Activated naive CD8-positive, alpha-beta T cell treated with anti-CD3 and anti-CD28 coated beads, Interleukin-2, amount 10 ng/mL, durations not matched to agents 7 days and 5 days (primary cell): ENCODE results near the gene YLPM1. TPM values are rescaled to one million over a fixed set of nuclear protein-coding genes. Genes with fewer than 3 reads are reported as not detected.
A peak's percentile ranks its signal among the peaks of the same experiment; 100 is the strongest.
"Not testable (repeated sequence)": the region's sequence is repeated elsewhere in the genome, so short reads cannot be mapped to it uniquely, and the experiment has no call there.

Experiments used
- ATAC-seq: fragments of 150-1000 bp; cut with Tn5 transposase; one replicate; pipeline ENCODE4 v1.10.0; 2021; ENCODE audit warnings: low read depth, moderate library complexity
- POLR2A ChIA-PET: fragments of 350-600 bp; sonication (Branson Sonifier 250); formaldehyde crosslinking; loops from one replicate; lab custom pipeline; 2021; ENCODE audit warnings: antibody characterized with exemption; lab: Charles Lee
- DNase-seq: peaks from one replicate; pipeline ENCODE4 v3.0.0; 2021
- H3K27ac Mint-ChIP-seq: one replicate; pipeline ENCODE4 v1.8.0; 2022; ENCODE audit warnings: mild to moderate bottlenecking, mixed read lengths
- H3K27me3 Mint-ChIP-seq: one replicate; pipeline ENCODE4 v1.8.0; 2022; ENCODE audit warnings: mild to moderate bottlenecking, moderate library complexity, mixed read lengths
- H3K36me3 Mint-ChIP-seq: one replicate; pipeline ENCODE4 v1.8.0; 2021; ENCODE audit warnings: mild to moderate bottlenecking, mixed read lengths
- H3K4me1 Mint-ChIP-seq: one replicate; pipeline ENCODE4 v1.8.0; 2021; ENCODE audit warnings: mixed read lengths
- H3K4me3 Mint-ChIP-seq: one replicate; pipeline ENCODE4 v1.8.0; 2022; ENCODE audit warnings: mild to moderate bottlenecking, moderate library complexity, mixed read lengths
- H3K9me3 Mint-ChIP-seq: one replicate; pipeline ENCODE4 v1.8.0; 2021; ENCODE audit warnings: mixed read lengths
- total RNA-seq, 2 experiments: library from RNA; stranded (reverse); gene quantifications; one replicate each; pipeline ENCODE4 v1.2.3, GENCODE V29; 2021

The YLPM1 gene
- total RNA-seq, 2 experiments from 2014 or later: 71.7 to 74.4 TPM

DNA sequence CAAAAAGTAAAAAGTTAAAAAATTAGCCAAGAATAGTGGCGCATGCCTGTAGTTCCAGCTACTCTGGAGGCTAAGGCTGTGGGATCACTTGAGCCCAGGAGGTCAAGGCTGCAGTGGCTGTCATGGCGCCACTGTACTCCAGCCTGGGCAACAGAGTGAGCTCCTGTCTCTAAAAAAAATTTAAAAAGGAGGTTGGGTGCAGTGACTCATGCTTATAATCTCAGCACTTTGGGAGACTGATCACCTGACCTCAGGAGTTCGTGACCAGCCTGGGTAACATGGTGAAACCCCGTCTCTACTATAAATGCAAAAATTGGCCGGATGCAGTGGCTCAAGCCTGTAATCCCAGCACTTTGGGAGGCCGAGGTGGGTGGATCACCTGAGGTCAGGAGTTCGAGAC lies 8.2 kb upstream of the YLPM1 start:
- H3K36me3 Mint-ChIP-seq: peaks cover 5% of the 10 kb centered on the region
- H3K27ac Mint-ChIP-seq: no peak overlapping the region
- POLR2A ChIA-PET: no interaction called here
- no peaks in the 10 kb centered on the region for H3K4me1 Mint-ChIP-seq
- DNase-seq (no peak), ATAC-seq (no peak)
- no peaks in the 10 kb centered on the region for H3K27me3 Mint-ChIP-seq
- no peak overlapping the region for H3K4me3 Mint-ChIP-seq
- peaks cover 6% of the 10 kb centered on the region for H3K9me3 Mint-ChIP-seq

- no peaks in the 10 kb centered on the region for H3K4me1 Mint-ChIP-seq
- H3K4me3 Mint-ChIP-seq: no peak overlapping the region
- no peak for DNase-seq
- H3K27ac Mint-ChIP-seq: no peak overlapping the region
- H3K9me3 Mint-ChIP-seq: peaks cover 6% of the 10 kb centered on the region
- POLR2A ChIA-PET: no interaction called here
- peaks cover 5% of the 10 kb centered on the region for H3K36me3 Mint-ChIP-seq
- ATAC-seq: no peak
- no peaks in the 10 kb centered on the region for H3K27me3 Mint-ChIP-seq
These were observed 6.8 kb upstream of the YLPM1 start for GRCh38 chr14:74756326-74756725.

GRCh38 chr14:74758505-74758904 lies 4.6 kb upstream of the YLPM1 start:
- H3K9me3 Mint-ChIP-seq, POLR2A ChIA-PET, H3K4me1 Mint-ChIP-seq, H3K27ac Mint-ChIP-seq, H3K27me3 Mint-ChIP-seq, ATAC-seq, H3K4me3 Mint-ChIP-seq, DNase-seq, H3K36me3 Mint-ChIP-seq: not testable (repeated sequence)

DNA sequence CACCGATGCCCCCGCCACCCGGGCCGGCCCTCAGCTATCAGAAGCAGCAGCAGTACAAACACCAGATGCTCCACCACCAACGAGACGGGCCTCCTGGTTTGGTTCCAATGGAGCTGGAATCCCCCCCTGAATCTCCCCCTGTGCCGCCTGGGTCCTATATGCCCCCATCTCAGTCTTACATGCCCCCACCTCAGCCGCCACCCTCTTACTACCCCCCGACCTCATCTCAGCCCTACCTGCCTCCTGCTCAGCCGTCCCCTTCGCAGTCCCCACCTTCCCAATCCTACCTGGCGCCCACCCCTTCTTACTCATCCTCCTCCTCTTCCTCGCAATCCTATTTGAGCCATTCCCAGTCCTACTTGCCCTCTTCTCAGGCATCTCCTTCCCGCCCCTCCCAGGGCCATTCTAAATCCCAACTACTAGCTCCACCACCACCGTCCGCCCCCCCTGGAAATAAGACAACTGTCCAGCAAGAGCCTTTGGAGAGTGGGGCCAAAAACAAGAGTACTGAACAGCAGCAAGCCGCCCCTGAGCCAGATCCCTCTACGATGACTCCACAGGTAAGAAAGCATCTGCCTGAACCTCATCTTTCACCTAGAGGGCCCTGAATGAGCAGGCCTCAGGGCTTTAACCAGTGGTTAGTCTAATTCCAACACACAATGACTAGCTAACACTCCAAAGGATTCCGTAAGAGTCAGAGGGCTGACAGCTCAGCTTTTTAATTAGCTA lies 851 bp downstream of the YLPM1 start:
- DNase-seq (no peak), ATAC-seq (no peak)
- H3K27ac Mint-ChIP-seq: peak overlapping the region; percentile 90
- no peaks in the 10 kb centered on the region for H3K9me3 Mint-ChIP-seq
- POLR2A ChIA-PET: interaction anchor here (0.6 to 2.4 kb wide), 14 partner anchors 10 to 430 kb away, joined by 3 to 15 read pairs (median 5); partner anchors contain the start of genes DLST and LTBP2
- H3K4me3 Mint-ChIP-seq: peak overlapping the region; percentile 93
- H3K4me1 Mint-ChIP-seq: peaks cover 38% of the 10 kb centered on the region
- H3K27me3 Mint-ChIP-seq: no peaks in the 10 kb centered on the region
- H3K36me3 Mint-ChIP-seq: peaks cover 27% of the 10 kb centered on the region

GRCh38 chr14:74765721-74766120 lies 2.6 kb downstream of the YLPM1 start:
- POLR2A ChIA-PET: no interaction called here
- peak; percentile 16 for ATAC-seq
- H3K4me1 Mint-ChIP-seq: peaks cover 40% of the 10 kb centered on the region

DNA sequence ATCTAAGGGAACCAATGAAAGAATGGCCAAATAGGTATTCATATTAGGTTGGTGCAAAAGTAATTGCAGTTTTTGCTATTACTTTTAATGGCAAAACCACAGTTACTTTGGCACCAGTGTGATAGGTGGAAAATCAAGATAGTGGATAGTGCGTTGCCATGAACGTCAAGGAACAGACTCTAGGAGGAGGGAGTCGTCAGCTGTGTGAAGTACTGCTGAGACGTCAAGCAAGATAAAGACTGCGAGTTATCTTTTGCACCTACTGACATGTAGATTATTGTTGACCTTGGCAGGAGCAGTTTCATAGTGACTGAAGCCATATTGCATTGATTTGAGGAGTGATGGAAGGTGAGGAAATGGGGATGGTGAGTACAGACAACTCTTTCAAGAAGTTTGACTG lies 8.3 kb downstream of the YLPM1 start:
- ATAC-seq: no peak
- Mint-ChIP-seq H3K9me3 (no peaks in the 10 kb centered on the region), H3K36me3 (peaks cover 27% of the 10 kb centered on the region), H3K4me3 (no peak overlapping the region), H3K27me3 (no peaks in the 10 kb centered on the region), H3K4me1 (peaks cover 29% of the 10 kb centered on the region), H3K27ac (no peak overlapping the region)
- POLR2A ChIA-PET: no interaction called here
- no peak for DNase-seq

More at GRCh38 chr14:74765721-74766120, 2.6 kb downstream of the YLPM1 start:
- Mint-ChIP-seq H3K27ac (peak overlapping the region; percentile 72), H3K4me3 (peak overlapping the region; percentile 93), H3K9me3 (no peaks in the 10 kb centered on the region), H3K27me3 (no peaks in the 10 kb centered on the region), H3K36me3 (peaks cover 28% of the 10 kb centered on the region)
- DNase-seq: no peak

DNA sequence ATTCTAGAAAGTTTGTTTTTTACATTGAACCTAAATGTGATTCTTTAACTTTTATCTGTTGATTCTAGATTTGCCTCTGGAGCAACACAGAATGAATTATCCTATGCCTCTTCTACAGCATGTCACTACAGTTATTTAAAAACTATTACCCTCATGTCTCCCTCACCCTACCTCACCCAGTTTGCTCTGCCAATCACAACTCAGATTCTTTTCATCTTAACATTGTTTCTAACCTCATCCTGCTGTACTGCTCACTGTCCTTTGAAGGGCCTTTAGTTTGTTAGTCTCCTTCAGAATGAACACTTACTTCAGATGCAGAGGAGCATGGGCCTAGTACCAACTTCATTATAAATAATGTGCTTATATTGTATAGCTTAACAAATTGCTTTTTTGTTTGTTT lies 21.5 kb downstream of the YLPM1 start:
- POLR2A ChIA-PET: interaction anchor here (2.1 kb wide), 1 partner anchor 21 kb away, joined by 15 read pairs; the partner anchor contains the start of gene YLPM1
- H3K36me3 Mint-ChIP-seq: peaks cover 40% of the 10 kb centered on the region
- peak; percentile 79 for ATAC-seq
- H3K27ac Mint-ChIP-seq: no peak overlapping the region
- no peaks in the 10 kb centered on the region for H3K27me3 Mint-ChIP-seq
- no peak overlapping the region for H3K4me3 Mint-ChIP-seq
- no peaks in the 10 kb centered on the region for H3K9me3 Mint-ChIP-seq
- peaks cover 22% of the 10 kb centered on the region for H3K4me1 Mint-ChIP-seq
- DNase-seq: no peak

DNA sequence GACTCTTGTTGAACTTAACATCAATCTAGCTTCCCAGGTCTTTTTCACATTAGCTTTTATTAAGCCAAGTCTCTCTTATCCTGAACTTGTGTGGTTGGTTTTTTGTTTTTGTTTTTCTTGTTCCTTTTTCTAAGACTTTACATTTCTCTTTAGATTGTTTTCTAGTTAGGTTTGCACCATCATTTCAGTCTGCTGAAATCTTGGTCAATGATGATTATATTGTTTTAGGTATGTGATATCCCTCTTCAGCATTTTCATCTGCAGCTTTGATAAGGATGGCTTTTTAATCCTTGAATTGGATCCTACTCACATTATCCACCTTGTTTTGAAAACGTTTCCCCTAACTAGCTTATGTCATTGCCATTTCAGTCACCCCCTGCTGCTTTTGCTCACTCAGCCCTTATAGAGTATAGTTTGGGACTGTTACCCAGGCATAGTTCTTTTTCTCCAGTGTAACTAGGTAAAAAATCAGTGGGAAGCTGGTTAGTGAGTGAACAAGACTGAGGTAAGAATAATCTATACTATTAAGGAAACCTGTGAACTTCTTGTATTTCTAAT lies 22.0 kb downstream of the YLPM1 start:
- POLR2A ChIA-PET: interaction anchor here (2.1 kb wide), 1 partner anchor 21 kb away, joined by 15 read pairs; the partner anchor contains the start of gene YLPM1
- Mint-ChIP-seq H3K36me3 (peaks cover 40% of the 10 kb centered on the region), H3K9me3 (no peaks in the 10 kb centered on the region), H3K4me3 (no peak overlapping the region), H3K27me3 (no peaks in the 10 kb centered on the region), H3K4me1 (peaks cover 22% of the 10 kb centered on the region), H3K27ac (peak overlapping the region; percentile 57)
- DNase-seq (no peak), ATAC-seq (no peak)

DNA sequence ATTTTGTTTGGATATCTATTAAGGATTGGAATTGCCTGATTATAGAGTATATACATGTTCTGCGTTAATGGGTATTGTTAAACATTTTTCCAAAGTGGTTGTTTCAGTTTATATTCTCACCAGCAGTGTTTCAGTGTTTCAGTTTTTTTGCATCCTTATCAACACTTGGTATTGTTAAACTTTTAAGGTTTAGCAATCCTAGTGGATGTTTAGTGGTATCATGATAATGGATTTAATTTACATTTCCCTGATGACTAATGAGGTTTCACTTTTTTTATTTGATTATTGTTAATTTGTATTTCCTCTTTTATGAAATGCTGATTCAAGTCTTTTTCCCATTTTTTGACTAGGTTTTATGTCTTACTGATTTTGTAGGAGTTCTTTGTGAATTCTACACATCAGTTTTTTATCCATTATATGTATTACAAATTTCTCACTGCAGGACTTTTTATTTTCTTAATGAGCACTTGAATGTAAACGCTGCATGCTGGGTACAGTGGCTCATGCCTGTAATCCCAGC lies 23.7 kb downstream of the YLPM1 start:
- no peaks in the 10 kb centered on the region for H3K27me3 Mint-ChIP-seq
- H3K27ac Mint-ChIP-seq: peak overlapping the region; percentile 14
- H3K36me3 Mint-ChIP-seq: peaks cover 35% of the 10 kb centered on the region
- H3K9me3 Mint-ChIP-seq: no peaks in the 10 kb centered on the region
- POLR2A ChIA-PET: no interaction called here
- no peak for DNase-seq
- ATAC-seq: no peak
- peaks cover 25% of the 10 kb centered on the region for H3K4me1 Mint-ChIP-seq
- no peak overlapping the region for H3K4me3 Mint-ChIP-seq

GRCh38 chr14:74792249-74793039 lies 29.3 kb downstream of the YLPM1 start:
- peak overlapping the region; percentile 79 for H3K4me3 Mint-ChIP-seq
- POLR2A ChIA-PET: interaction anchor here (1.1 to 1.2 kb wide), 2 partner anchors 11 to 29 kb away, joined by 4 to 5 read pairs; partner anchors contain the start of gene YLPM1
- DNase-seq: no peak
- peak overlapping the region; percentile 87 for H3K27ac Mint-ChIP-seq
- H3K27me3 Mint-ChIP-seq: no peaks in the 10 kb centered on the region
- peak; percentile 69 for ATAC-seq
- H3K36me3 Mint-ChIP-seq: peaks cover 29% of the 10 kb centered on the region
- H3K9me3 Mint-ChIP-seq: no peaks in the 10 kb centered on the region
- peaks cover 34% of the 10 kb centered on the region for H3K4me1 Mint-ChIP-seq

- POLR2A ChIA-PET: interaction anchor here (0.6 kb wide), 1 partner anchor 12 kb away, joined by 4 read pairs; no protein-coding TSS in a partner anchor
- ATAC-seq: peak; percentile 42
- Mint-ChIP-seq H3K9me3 (no peaks in the 10 kb centered on the region), H3K36me3 (peaks cover 31% of the 10 kb centered on the region), H3K4me3 (peak overlapping the region; percentile 79), H3K27ac (peak overlapping the region; percentile 87), H3K4me1 (peaks cover 30% of the 10 kb centered on the region), H3K27me3 (no peaks in the 10 kb centered on the region)
- no peak for DNase-seq
These were observed 30.5 kb downstream of the YLPM1 start for GRCh38 chr14:74793506-74794155.

GRCh38 chr14:74794947-74795346 lies 31.8 kb downstream of the YLPM1 start:
- ATAC-seq: no peak
- no peak for DNase-seq
- Mint-ChIP-seq H3K27me3 (no peaks in the 10 kb centered on the region), H3K4me3 (no peak overlapping the region), H3K27ac (peak overlapping the region; percentile 6), H3K36me3 (peaks cover 34% of the 10 kb centered on the region), H3K9me3 (no peaks in the 10 kb centered on the region), H3K4me1 (peaks cover 28% of the 10 kb centered on the region)
- POLR2A ChIA-PET: no interaction called here

DNA sequence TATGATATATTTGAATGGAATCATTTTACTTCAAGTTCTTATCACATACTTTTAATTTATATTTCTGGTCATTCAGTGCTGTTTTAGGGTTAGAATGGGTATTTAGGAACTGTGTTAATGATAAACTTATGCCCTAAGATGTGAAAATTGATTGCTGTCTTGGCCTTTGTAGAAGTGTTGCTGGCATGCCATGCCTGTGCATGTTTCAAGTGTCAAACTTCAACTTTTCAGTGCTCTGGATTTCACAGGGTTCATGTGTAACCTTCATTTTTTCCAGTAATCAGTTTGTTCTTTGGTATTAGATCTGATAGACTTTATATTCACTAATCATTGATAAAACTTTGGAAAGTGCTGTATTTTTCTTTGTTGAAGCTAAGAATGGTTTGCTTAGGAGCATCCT lies 36.6 kb downstream of the YLPM1 start:
- peaks cover 7% of the 10 kb centered on the region for H3K4me1 Mint-ChIP-seq
- H3K27me3 Mint-ChIP-seq: no peaks in the 10 kb centered on the region
- ATAC-seq: no peak
- H3K36me3 Mint-ChIP-seq: peaks cover 27% of the 10 kb centered on the region
- no peak overlapping the region for H3K4me3 Mint-ChIP-seq
- POLR2A ChIA-PET: no interaction called here
- no peak overlapping the region for H3K27ac Mint-ChIP-seq
- no peaks in the 10 kb centered on the region for H3K9me3 Mint-ChIP-seq
- no peak for DNase-seq
